Measurements from ENCODE around the gene TERT.

The TERT gene

GRCh38 chr5:1209896-1210776, 84.7 kb downstream of the TERT start:
- FAIRE-seq (no peak), DNase-seq (ENCODE audit: insufficient read length, low spot score) (no peak)

DNA sequence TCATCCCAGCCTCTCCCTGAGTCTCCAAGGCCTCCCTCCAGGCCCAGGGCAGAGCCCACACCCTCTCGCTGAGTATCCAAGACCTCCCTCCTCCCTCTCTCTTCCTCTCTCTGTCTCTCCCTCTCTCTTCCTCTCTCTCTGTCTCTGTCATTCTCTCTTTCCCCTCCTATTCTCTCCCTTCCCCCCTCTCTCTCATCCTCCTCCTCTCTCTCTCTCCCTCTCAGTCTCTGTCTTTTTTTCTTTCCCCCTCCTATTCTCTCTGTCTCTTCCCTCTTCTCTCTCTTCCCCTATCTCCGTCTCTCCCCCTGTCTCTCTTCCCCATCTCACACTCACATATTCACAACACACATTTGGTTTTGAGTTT, 85.4 kb downstream of the TERT start:
- DNase-seq (ENCODE audit: insufficient read length, low spot score) = no peak
- no peak for FAIRE-seq

- DNase-seq (ENCODE audit: insufficient read length, low spot score) = no peak
- no peak for FAIRE-seq
Observed at GRCh38 chr5:1208743-1209488, 86.0 kb downstream of the TERT start.

DNA sequence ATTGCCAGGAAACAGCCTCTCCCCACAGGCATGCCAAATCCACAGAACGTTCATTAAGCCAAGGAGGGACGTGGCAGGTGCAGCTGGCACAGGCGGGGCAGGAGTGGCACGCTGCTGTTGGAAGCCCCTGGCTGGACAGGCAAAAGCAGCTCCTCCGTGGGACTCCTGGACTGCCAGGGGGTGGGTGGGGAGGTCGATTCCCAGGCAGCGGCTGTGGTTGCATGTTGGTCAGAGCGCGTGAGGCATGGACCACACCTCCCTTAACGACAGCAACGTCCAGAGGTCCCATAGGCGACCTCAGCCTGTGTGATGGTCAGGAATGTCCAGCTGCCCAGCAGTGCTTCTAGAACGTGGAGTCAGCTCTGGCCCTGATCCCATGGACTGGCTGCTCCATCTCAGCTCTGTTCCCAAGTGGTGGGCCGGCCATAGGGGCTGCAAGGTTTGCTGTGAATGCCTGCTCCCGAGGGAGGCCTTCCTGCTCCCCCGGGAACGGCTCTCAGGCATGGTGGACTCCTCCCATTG, 86.6 kb downstream of the TERT start:
- FAIRE-seq = no peak
- DNase-seq (ENCODE audit: insufficient read length, low spot score) = no peak

DNA sequence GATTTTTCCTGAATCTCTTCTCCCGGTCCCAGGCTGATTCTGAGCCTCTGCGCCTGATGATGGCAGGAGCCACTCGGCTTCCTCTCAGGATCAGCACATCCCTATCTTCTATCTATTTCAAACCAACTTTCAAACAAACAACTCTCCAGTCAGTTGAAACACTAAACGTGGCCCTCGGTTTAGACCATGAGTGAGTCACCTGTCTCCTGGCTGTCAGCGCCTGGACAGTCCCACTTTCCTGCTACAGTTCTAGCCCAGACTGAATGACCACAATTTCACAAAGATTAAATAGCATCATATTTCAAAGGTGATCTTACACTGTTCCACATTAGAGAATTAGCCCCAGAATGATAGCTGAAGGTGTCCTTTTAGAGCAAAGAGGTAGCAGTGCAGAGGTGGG, 87.3 kb downstream of the TERT start:
- no peak for DNase-seq (ENCODE audit: insufficient read length, low spot score)
- no peak for FAIRE-seq

GRCh38 chr5:1206521-1207412, 88.1 kb downstream of the TERT start:
- DNase-seq (ENCODE audit: insufficient read length, low spot score) (no peak), FAIRE-seq (no peak)

- no peak for FAIRE-seq
- no peak for DNase-seq (ENCODE audit: insufficient read length, low spot score)
Observed at GRCh38 chr5:1205255-1206180, 89.3 kb downstream of the TERT start.

GRCh38 chr5:1204693-1205242, 90.1 kb downstream of the TERT start:
- FAIRE-seq = no peak

DNA sequence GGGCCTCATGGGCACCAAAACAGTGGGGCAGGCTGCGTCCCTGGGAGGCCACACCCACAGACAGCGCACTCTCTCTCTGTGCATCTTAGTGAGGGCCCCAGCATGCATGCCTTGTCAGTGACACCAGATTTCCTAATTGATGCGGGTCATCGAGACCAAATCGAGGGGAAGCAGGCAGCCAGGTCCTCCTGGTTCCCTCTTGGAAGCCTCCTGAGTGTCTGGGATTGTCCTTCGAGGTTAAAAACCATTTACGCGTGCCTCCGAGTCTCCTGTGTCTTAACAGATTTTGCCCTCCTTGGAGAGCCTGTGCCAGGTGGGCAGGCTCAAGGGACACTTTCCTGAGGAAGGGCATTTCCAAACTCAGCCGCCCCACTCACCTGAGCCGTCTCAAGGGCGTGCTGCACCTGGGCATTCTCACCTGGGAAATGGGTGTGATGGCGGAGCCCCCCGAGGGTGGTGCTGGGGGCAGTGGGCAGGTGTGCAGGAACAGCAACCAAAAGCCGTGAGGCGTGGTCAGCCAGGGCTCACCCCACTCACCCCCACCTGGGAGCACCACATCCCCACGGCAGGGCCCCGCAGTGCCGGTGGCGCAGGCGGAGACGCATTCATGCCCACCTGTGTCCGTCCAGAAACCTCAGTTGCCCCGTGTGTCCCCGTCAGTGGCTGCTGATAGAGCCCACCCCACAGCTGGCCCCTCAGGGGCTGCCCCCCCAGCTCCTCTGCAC, 90.7 kb downstream of the TERT start:
- FAIRE-seq (no peak), DNase-seq (ENCODE audit: insufficient read length, low spot score) (no peak)

More at GRCh38 chr5:1204693-1205242, 90.1 kb downstream of the TERT start:
- DNase-seq (ENCODE audit: insufficient read length, low spot score) = no peak

- no peak for FAIRE-seq
- no peak for DNase-seq (ENCODE audit: insufficient read length, low spot score)
Observed at GRCh38 chr5:1203311-1203967, 91.4 kb downstream of the TERT start.

All from GM19239 (cell line).